Sigmoid colon (tissue), 7 donors: ENCODE results near the gene BCKDK. TPM values are rescaled to one million over a fixed set of nuclear protein-coding genes. Genes with fewer than 3 reads are reported as not detected.
A peak's percentile ranks its signal among the peaks of the same experiment; 100 is the strongest.
"Not testable (repeated sequence)": the region's sequence is repeated elsewhere in the genome, so short reads cannot be mapped to it uniquely, and the experiment has no call there.

ENCODE experiments used
- DNase-seq: peaks from one replicate; pipeline ENCODE4 v3.0.0-alpha.2; 2019
- H3K27ac ChIP-seq, 4 donors: fragments of 200-600 bp; sonication (generic); one replicate each; pipeline ENCODE4 v1.5.1; 2016 to 2019; ENCODE audit warnings: mild to moderate bottlenecking in 1 of 4
- H3K27me3 ChIP-seq, 3 donors: fragments of 200-600 bp; sonication (generic); one replicate each; pipeline ENCODE4 v1.5.1; 2019; ENCODE audit warnings: mild to moderate bottlenecking in 1 of 3
- H3K36me3 ChIP-seq, 4 donors: fragments of 200-600 bp; sonication (generic); one replicate each; pipeline ENCODE4 v1.5.1; 2016 to 2019
- H3K4me1 ChIP-seq, 4 donors: fragments of 200-600 bp; sonication (generic); one replicate each; pipeline ENCODE4 v1.5.1; 2017 to 2019
- H3K4me3 ChIP-seq, 4 donors: fragments of 200-600 bp; sonication (generic); one replicate each; pipeline ENCODE4 v1.5.1; 2017 to 2019; ENCODE audit warnings: mild to moderate bottlenecking in 2 of 4, moderate library complexity in 1 of 4
- H3K9me3 ChIP-seq, 4 donors: fragments of 200-600 bp in 3 of 4; sonication (generic) in 3 of 4; one replicate each; pipeline versions ENCODE4 v1.5.1 to v1.6.1; 2013 to 2019
- EP300 ChIP-seq, 4 donors: sonication (generic); formaldehyde crosslinking; IDR thresholded peaks; one replicate each; pipeline ENCODE4 v1.6.1; 2017; ENCODE audit warnings: antibody characterized with exemption in 4 of 4
- POLR2A ChIP-seq, 2 donors: fragments of 450-650 bp; IDR thresholded peaks; one replicate each; pipeline ENCODE4 v1.6.1; 2016; ENCODE audit warnings: antibody characterized with exemption in 2 of 2, mild to moderate bottlenecking in 2 of 2, moderate library complexity in 2 of 2
- POLR2AphosphoS5 ChIP-seq, 4 donors: sonication (generic); formaldehyde crosslinking; IDR thresholded peaks; one replicate each; pipeline ENCODE4 v1.6.1; 2017; ENCODE audit warnings: antibody characterized with exemption in 4 of 4
- WGBS, 2 donors: extraction: QIAGEN DNeasy Blood & Tissue Kit; methylation state at CpG; one replicate each; pipeline ENCODE4 v1.1.7; 2013; 5-methylcytosine and 5-hydroxymethylcytosine counted together
- intact Hi-C: fragments of 100-400 bp; cut with DNase I; formaldehyde crosslinking; loops from one replicate; pipeline ENCODE4 v1.15.1; 2023
- polyA plus RNA-seq, 3 donors: library from polyadenylated mRNA; stranded (reverse); fragments of 200-250 nt; gene quantifications; one replicate each; pipeline ENCODE4 v1.2.3, GENCODE V29; 2013
- total RNA-seq, 4 donors: library from RNA; depleted of rRNA; stranded (reverse); fragments of >200 nt; gene quantifications; one replicate each; pipeline ENCODE4 v1.1.0, GENCODE V29; 2016
- TF ChIP-seq, protein P1 (sequence below), 4 experiments: fragments of 450-650 bp in 3 of 4; fragments of 200-600 bp in 1 of 4; IDR thresholded peaks; one replicate each; pipeline ENCODE4 v1.5.1; 2016 to 2019; ENCODE audit warnings: antibody characterized with exemption in 4 of 4, mild to moderate bottlenecking in 3 of 4, moderate library complexity in 2 of 4
- donor health status: healthy with polysubstance abuse.
- donor health status: Bipolar disorder and iron deficiency.
- donor health status: healthy.

BCKDK gene
- total and polyA plus RNA-seq, 7 donors, result 21.6 to 42.7 (median 33.2) TPM

GRCh38 chr16:31135535-31136286, 27.5 kb downstream of the BCKDK start, which contains the start of gene PRSS8:
TSS of gene PRSS8 (minus strand) at chr16:31135727. CDS start at chr16:31135498, 229 bp downstream.
- intact Hi-C loops, result no loop called here
- Histone ChIP-seq H3K27ac (peak within 1 kb of the TSS in 1 of 4 donors; percentile 7), H3K4me1 (peaks cover 0 to 8% (median 3%) of the 10 kb centered on the region in 4 donors), H3K4me3 (peak within 1 kb of the TSS in 1 of 4 donors; percentile 24), H3K36me3 (peaks cover 14 to 18% (median 17%) of the 10 kb centered on the region in 4 donors), H3K27me3 (peaks cover 5 to 22% (median 6%) of the 10 kb centered on the region in 3 donors), H3K9me3 (no peaks in the 10 kb centered on the region)
- TF ChIP-seq, protein P1, sequence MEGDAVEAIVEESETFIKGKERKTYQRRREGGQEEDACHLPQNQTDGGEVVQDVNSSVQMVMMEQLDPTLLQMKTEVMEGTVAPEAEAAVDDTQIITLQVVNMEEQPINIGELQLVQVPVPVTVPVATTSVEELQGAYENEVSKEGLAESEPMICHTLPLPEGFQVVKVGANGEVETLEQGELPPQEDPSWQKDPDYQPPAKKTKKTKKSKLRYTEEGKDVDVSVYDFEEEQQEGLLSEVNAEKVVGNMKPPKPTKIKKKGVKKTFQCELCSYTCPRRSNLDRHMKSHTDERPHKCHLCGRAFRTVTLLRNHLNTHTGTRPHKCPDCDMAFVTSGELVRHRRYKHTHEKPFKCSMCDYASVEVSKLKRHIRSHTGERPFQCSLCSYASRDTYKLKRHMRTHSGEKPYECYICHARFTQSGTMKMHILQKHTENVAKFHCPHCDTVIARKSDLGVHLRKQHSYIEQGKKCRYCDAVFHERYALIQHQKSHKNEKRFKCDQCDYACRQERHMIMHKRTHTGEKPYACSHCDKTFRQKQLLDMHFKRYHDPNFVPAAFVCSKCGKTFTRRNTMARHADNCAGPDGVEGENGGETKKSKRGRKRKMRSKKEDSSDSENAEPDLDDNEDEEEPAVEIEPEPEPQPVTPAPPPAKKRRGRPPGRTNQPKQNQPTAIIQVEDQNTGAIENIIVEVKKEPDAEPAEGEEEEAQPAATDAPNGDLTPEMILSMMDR (IDR thresholded peaks at IDR 0.05), result no peak
- TF ChIP-seq EP300 (IDR thresholded peaks at IDR 0.05) (no peak), POLR2A (IDR thresholded peaks at IDR 0.05) (peak in 1 of 2 donors; percentile 79), POLR2AphosphoS5 (IDR thresholded peaks at IDR 0.05) (peak in 1 of 4 donors; percentile 61)
- 15 to 59% methylated on average over 22 of the region's 22 CpGs for WGBS, 2 donors
- DNase-seq, result no peak

GRCh38 chr16:31136287-31136662, 28.1 kb downstream of the BCKDK start:
- no peak for DNase-seq
- Histone ChIP-seq H3K27me3 (peaks cover 5 to 22% (median 6%) of the 10 kb centered on the region in 3 donors), H3K27ac (no peak overlapping the region), H3K4me1 (peaks cover 0 to 13% (median 6%) of the 10 kb centered on the region in 4 donors), H3K4me3 (no peak overlapping the region), H3K9me3 (no peaks in the 10 kb centered on the region), H3K36me3 (peaks cover 8 to 13% (median 12%) of the 10 kb centered on the region in 4 donors)
- intact Hi-C loops, result no loop called here
- 70 to 84% methylated on average over 6 of the region's 6 CpGs for WGBS, 2 donors
- TF ChIP-seq, protein P1 (IDR thresholded peaks at IDR 0.05), result no peak
- no peak for TF ChIP-seq EP300 (IDR thresholded peaks at IDR 0.05)
- no peak for TF ChIP-seq POLR2AphosphoS5 (IDR thresholded peaks at IDR 0.05)
- no peak for TF ChIP-seq POLR2A (IDR thresholded peaks at IDR 0.05)

GRCh38 chr16:31136822-31137499, 28.8 kb downstream of the BCKDK start:
- DNase-seq, H3K4me3 ChIP-seq, intact Hi-C loops, H3K36me3 ChIP-seq, H3K9me3 ChIP-seq, H3K27ac ChIP-seq: not testable (repeated sequence)
- 72 to 91% methylated on average over 20 of the region's 20 CpGs for WGBS, 2 donors
- Histone ChIP-seq H3K4me1 (peaks cover 0 to 20% (median 13%) of the 10 kb centered on the region in 4 donors), H3K27me3 (peaks cover 5 to 22% (median 6%) of the 10 kb centered on the region in 3 donors)

- DNase-seq, result no peak
Measured at GRCh38 chr16:31138621-31139578, 30.7 kb downstream of the BCKDK start.

DNA sequence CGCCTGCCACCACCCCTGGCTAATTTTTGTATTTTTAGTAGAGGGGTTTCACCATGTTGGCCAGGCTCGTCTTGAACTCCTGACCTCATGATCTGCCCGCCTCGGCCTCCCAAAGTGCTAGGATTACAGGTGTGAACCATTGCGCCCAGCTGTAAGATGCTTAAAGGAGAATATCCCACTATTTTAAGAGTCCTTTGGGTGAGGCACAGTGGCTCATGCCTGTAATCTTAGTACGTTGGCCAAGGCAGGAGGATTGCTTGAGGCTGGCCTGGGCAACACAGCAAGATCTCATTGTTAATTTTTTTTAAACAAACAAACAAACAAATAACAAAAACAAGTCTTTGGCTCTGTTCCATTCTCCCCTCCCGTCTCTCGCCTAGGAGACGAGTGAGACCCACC, 32.9 kb downstream of the BCKDK start:
- WGBS, 2 donors, result 90 to 95% methylated on average over 9 of the region's 9 CpGs
- not testable (repeated sequence) for DNase-seq

More at GRCh38 chr16:31138621-31139578, 30.7 kb downstream of the BCKDK start:
- TF ChIP-seq POLR2AphosphoS5 (IDR thresholded peaks at IDR 0.05) (peak in 1 of 4 donors; percentile 28), POLR2A (IDR thresholded peaks at IDR 0.05) (no peak), EP300 (IDR thresholded peaks at IDR 0.05) (no peak)
- TF ChIP-seq, protein P1 (IDR thresholded peaks at IDR 0.05), result no peak
- H3K36me3 ChIP-seq, result no peaks in the 10 kb centered on the region
- 28 to 60% methylated on average over 27 of the region's 27 CpGs for WGBS, 2 donors
- no peak overlapping the region for H3K4me3 ChIP-seq
- peaks cover 5 to 22% (median 6%) of the 10 kb centered on the region in 3 donors for H3K27me3 ChIP-seq
- H3K27ac ChIP-seq, result peak overlapping the region in 1 of 4 donors; percentile 59
- peaks cover 0 to 26% (median 19%) of the 10 kb centered on the region in 4 donors for H3K4me1 ChIP-seq
- intact Hi-C loops, result no loop called here
- no peaks in the 10 kb centered on the region for H3K9me3 ChIP-seq

More for the DNA sequence above, 32.9 kb downstream of the BCKDK start:
- Histone ChIP-seq H3K27ac (peak overlapping the region; percentile 79 to 83 (median 80)), H3K4me1 (peaks cover 0 to 20% (median 17%) of the 10 kb centered on the region in 4 donors)
- not testable (repeated sequence) for H3K9me3 ChIP-seq, H3K4me3 ChIP-seq, H3K36me3 ChIP-seq, H3K27me3 ChIP-seq
- intact Hi-C loops, result loop anchor here (5.0 kb wide), 3 partner anchors 34 to 316 kb away; partner anchors contain the start of genes ARMC5 and BCKDK
